ENCODE measurements around the gene MIEF1. TPM values are rescaled to one million over a fixed set of nuclear protein-coding genes. Genes with fewer than 3 reads are reported as not detected.

The MIEF1 gene
- polyA plus RNA-seq, 6 donors from 2014 or later = 8.7 to 29.8 (median 19.2) TPM

DNA sequence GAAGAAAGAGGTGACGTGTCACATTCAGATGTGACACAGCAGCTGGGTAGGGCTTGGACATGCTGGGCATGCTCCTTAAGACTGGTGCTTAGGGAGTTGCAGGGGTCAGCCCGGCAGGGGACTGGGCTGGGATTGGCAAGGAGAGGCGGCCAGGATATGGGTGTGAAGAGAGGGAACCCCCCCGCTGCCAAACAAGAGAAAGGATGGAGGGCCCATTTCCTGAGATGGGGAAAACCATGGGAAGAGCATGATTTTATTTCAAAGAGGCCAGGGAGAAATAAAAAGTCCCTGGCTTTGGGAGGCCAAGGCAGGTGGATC lies 23.5 kb downstream of the MIEF1 start:
- Mint-ChIP-seq H3K36me3 (peaks cover 0 to 9% of the 10 kb centered on the region in 2 donors), H3K9me3 (no peaks in the 10 kb centered on the region), H3K4me3 (peak overlapping the region in 5 of 8 donors; percentile 3 to 79 (median 42)), H3K27ac (peak overlapping the region in 2 of 6 donors; percentile 84 to 90), H3K27me3 (no peaks in the 10 kb centered on the region), H3K4me1 (peaks cover 62 to 89% (median 84%) of the 10 kb centered on the region in 3 donors)
- no peak for ATAC-seq (ENCODE audit: low read depth in 2 of 2)
- no peak for DNase-seq

DNA sequence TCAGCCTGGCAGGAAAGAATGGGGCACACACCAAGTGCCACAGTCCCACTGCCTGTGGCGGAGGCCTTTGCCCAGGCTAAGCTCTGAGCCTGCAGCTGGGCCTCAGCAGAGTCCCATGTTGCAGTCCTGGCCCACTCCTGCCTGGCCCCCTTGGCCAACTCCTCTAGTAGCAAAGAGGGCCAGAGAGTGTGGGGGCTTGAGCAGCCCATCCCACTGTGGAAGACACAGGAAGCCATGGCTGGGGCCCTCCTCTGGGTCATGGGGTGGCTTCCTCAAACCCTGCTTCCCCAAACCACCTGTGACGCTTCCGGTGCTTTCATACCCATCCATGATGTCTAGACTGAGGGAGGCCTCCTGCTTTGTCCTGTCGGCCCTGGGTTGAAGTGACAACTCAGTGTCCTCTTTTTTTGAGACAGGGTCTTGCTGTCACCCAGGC lies 24.7 kb downstream of the MIEF1 start:
- no peaks in the 10 kb centered on the region for H3K9me3 Mint-ChIP-seq
- H3K36me3 Mint-ChIP-seq = peaks cover 0 to 6% of the 10 kb centered on the region in 2 donors
- DNase-seq = no peak
- peak; percentile 41 to 45 for ATAC-seq (ENCODE audit: low read depth in 2 of 2)
- peak overlapping the region in 6 of 8 donors; percentile 9 to 73 (median 45) for H3K4me3 Mint-ChIP-seq
- peak overlapping the region in 5 of 6 donors; percentile 38 to 91 (median 51) for H3K27ac Mint-ChIP-seq
- H3K4me1 Mint-ChIP-seq = peaks cover 70 to 93% (median 91%) of the 10 kb centered on the region in 3 donors
- no peaks in the 10 kb centered on the region for H3K27me3 Mint-ChIP-seq

DNA sequence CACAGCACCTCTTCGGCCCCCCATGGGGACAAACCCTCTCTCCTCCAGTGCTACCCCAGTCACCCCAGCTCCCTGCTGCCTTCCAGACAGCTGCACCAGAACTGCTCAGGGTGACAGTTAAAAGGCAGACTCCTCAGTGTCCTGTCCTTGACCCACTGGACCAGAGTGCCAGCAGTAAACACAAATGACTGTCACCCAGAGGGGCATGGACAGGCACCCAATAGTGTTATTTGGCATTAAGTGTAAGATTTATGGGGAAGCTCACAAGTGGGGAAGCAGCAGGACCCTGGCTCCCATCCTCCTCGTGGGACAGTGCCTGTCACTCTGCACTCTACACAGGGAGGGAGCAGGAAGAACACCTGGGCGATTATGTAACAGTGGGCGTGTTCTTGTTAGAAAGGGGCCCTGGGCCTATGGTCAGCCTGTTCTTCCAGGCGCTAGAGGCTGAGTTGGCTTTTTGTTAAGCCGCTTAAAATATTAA lies 25.4 kb downstream of the MIEF1 start:
- H3K4me3 Mint-ChIP-seq = peak overlapping the region in 6 of 8 donors; percentile 1 to 92 (median 36)
- peaks cover 67 to 92% (median 90%) of the 10 kb centered on the region in 3 donors for H3K4me1 Mint-ChIP-seq
- H3K9me3 Mint-ChIP-seq = no peaks in the 10 kb centered on the region
- ATAC-seq (ENCODE audit: low read depth in 2 of 2) (no peak), DNase-seq (no peak)
- H3K36me3 Mint-ChIP-seq = no peaks in the 10 kb centered on the region
- H3K27ac Mint-ChIP-seq = peak overlapping the region in 4 of 6 donors; percentile 49 to 91 (median 78)
- no peaks in the 10 kb centered on the region for H3K27me3 Mint-ChIP-seq

DNA sequence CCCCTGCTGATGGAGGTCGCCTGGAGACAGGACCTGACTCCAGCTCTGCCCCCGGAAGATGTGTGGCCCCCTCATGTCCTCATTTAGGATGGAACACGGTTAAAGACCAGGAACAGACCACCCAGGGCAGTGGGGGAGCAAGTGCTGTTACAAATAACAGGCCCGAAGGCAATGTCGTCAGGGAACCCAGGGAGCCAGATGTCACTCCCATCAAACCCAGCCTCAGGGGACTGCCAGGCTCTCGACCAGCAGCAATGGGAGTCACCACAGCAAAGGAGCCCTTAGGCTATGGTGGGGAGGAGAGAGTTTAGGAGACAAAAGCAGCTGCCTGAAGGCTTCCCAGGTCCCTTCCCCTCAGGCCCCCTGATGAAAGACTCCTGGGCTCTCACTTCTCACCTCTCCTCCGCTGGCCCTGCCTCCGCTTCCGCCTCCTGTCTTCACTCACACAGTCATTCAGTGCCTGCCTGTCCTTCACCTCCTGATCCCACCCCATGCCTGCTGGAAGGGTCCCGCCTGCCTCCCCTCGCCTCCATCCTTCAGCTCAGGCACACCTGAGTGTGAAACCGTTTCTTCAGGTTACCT lies 26.1 kb downstream of the MIEF1 start:
- Mint-ChIP-seq H3K9me3 (no peaks in the 10 kb centered on the region), H3K4me3 (peak overlapping the region in 7 of 8 donors; percentile 53 to 92 (median 70)), H3K36me3 (no peaks in the 10 kb centered on the region), H3K27ac (peak overlapping the region in 5 of 6 donors; percentile 52 to 90 (median 69)), H3K4me1 (peaks cover 64 to 88% (median 88%) of the 10 kb centered on the region in 3 donors), H3K27me3 (no peaks in the 10 kb centered on the region)
- DNase-seq (no peak), ATAC-seq (ENCODE audit: low read depth in 2 of 2) (no peak)

DNA sequence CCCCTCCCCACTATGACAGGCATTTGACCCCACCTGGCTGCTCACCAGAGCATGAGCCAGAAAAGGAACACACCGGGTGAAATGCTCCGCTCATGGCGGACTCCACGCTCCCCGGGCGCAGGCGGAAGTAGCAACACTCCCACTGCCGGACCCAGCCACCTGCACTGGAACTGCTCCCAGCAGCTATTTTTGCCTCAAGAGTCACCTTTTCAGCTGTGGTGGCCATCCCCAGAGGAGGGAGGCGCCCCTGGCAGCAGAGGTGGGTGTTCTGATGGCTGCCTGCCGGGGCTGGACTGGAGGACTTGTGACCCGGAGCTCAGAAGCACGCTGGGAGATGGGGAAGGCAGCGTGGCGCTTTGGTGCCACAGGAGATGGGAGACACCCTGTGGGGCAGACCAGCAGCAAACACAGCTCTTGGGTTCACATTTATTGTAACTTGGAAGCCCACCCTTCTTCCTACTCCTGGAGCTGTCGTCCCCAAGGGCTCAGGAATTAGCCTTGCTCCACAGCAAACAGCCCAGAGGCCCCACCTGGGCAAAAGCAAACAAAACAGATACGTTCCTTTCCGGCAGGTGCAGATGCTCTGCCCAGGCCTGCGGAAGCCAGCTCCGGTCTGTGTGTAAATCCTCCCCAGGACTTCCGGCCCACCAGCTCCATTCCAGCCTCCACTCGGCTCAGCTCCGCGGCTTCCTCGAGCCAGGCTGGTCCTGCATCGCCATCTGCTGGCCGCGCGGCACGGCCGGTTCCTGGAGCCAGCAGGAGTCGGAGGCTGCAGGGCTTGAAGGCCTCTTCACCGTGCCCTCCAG lies 26.8 kb downstream of the MIEF1 start:
- no peaks in the 10 kb centered on the region for H3K9me3 Mint-ChIP-seq
- peak overlapping the region; percentile 61 to 92 (median 74) for H3K4me3 Mint-ChIP-seq
- DNase-seq (peak; percentile 85), ATAC-seq (ENCODE audit: low read depth in 2 of 2) (peak; percentile 27 to 32)
- H3K36me3 Mint-ChIP-seq = no peaks in the 10 kb centered on the region
- H3K27me3 Mint-ChIP-seq = no peaks in the 10 kb centered on the region
- H3K4me1 Mint-ChIP-seq = peaks cover 61 to 88% (median 84%) of the 10 kb centered on the region in 3 donors
- H3K27ac Mint-ChIP-seq = peak overlapping the region; percentile 38 to 92 (median 78)

DNA sequence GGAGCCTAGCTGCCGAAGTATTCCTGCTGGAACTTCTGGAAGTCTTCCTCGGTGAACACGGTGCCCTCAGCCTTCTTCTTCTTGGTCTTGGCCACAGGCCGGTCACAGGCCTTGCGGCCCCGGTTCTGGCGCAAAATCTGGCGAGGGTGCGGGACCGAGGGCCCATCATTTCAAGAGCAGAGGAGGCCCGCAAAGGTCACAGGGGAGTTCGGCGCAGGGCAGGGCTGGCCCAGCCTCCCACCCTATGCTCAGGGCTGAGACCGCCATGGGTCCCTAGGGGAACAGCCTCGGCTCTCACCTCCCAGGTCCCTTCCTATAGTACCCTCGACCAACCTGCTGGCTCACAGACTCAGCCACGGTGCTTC lies 27.4 kb downstream of the MIEF1 start:
- peaks cover 62 to 87% (median 80%) of the 10 kb centered on the region in 3 donors for H3K4me1 Mint-ChIP-seq

DNA sequence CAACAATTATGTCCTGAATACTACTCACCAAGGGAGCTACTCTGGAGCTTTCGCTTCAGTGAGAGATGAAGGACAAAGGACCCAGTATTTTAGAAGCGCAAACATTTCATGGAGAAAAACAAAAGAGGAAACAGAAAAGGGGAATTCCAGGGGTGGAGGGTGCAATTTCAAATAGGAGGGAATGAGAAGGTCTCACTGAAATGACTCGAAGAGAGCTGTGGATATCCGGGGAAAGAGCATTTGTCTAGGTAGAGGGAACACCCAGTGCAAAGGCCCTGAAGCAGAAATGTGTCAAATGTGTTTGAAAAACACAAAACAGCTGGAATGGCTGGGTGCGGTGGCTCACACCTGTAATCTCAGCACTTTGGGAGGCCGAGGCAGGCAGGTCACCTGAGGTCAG lies 28.0 kb downstream of the MIEF1 start:
- no peak for ATAC-seq (ENCODE audit: low read depth in 2 of 2)
- Mint-ChIP-seq H3K27ac (peak overlapping the region in 5 of 6 donors; percentile 9 to 95 (median 91)), H3K36me3 (no peaks in the 10 kb centered on the region), H3K4me1 (peaks cover 57 to 82% (median 73%) of the 10 kb centered on the region in 3 donors), H3K4me3 (peak overlapping the region; percentile 9 to 97 (median 74)), H3K27me3 (no peaks in the 10 kb centered on the region), H3K9me3 (no peaks in the 10 kb centered on the region)
- DNase-seq = no peak

More for the DNA sequence above, 27.4 kb downstream of the MIEF1 start:
- Mint-ChIP-seq H3K36me3 (no peaks in the 10 kb centered on the region), H3K27me3 (no peaks in the 10 kb centered on the region), H3K27ac (peak overlapping the region in 3 of 6 donors; percentile 54 to 90 (median 87)), H3K4me3 (peak overlapping the region; percentile 63 to 97 (median 75)), H3K9me3 (no peaks in the 10 kb centered on the region)
- DNase-seq (no peak), ATAC-seq (ENCODE audit: low read depth in 2 of 2) (no peak)

DNA sequence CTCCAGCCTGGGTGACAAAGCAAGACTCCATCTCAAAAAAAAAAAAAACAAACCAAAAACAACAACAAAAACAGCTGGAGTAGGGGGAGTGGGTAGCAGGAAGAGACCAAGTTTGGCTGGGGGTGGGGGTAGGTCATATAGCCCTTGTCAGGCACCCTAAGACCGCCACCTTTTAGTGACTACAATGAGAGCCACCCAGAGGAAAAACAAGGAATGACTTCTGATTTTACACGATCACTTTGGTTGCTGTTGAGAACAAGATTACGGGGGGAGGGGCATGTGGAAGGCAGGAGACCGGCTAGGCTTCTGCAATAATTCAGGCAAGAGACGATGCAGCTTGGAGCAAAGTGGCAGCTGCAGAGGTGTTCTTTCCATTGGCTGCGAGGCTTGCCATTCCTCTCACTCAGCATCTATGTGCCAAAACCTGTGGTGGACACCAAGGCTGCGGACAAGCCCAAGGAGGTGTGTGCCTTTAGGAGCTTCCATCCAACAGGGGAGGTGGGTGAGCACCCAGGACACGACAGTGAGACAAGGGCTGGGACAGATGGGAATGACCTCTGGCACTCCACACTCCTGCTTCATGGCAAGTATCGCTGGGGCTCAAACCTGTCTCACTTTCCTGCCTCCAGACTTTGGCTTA lies 28.7 kb downstream of the MIEF1 start:
- Mint-ChIP-seq H3K36me3 (no peaks in the 10 kb centered on the region), H3K27ac (peak overlapping the region in 3 of 6 donors; percentile 26 to 94 (median 50)), H3K4me1 (peaks cover 52 to 75% (median 66%) of the 10 kb centered on the region in 3 donors), H3K4me3 (peak overlapping the region; percentile 61 to 98 (median 92)), H3K9me3 (no peaks in the 10 kb centered on the region), H3K27me3 (no peaks in the 10 kb centered on the region)
- DNase-seq = peak; percentile 39
- no peak for ATAC-seq (ENCODE audit: low read depth in 2 of 2)

DNA sequence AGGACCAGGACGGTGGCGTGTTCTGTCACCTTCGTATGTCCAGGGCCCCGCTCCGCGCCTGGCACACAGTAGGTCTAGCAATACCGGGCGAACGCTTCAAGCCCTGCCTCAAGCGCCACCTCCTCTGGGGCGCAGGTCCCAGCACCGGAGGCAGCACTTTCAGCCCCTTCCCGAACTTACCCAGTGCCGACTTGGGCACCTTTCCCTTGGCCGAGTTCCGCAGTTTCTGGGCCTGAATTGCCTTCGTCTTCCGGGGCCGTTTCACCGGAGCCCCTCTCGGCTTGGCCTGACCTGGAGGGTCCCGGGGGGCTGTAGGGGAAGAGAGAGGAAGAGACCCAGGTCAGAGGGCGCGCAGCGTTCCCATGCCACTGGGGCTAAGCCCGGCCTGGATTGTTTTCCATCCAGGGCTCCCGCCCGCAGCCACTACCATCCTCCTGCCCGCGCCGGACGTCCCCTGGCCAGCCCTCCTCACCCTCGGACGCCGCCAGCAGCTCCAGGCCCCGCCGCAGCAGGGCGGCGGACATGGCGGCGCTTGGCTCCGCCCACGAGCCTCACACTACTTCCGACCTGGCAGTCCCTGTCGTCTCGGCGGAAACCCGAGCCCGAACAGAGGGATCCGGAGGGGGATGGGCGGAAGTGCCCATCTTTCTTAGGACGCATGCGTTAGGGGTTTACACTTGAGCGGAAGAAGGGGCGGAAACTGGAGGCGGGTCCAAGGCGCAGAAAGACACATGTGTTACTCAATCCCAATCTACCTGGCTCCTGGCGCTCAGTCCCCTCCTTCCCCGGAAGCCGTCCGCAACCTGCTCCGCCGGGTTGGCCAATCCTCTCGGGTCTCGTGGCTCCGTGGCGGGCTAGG lies 30.4 kb downstream of the MIEF1 start, which contains the start of gene RPS19BP1:
RPS19BP1 (minus strand) TSS at position 534 of the 859 bp plus-strand sequence; CDS start at position 524, 10 bp downstream.
- peaks cover 41 to 62% (median 52%) of the 10 kb centered on the region in 3 donors for H3K4me1 Mint-ChIP-seq
- H3K27me3 Mint-ChIP-seq = no peaks in the 10 kb centered on the region
- H3K27ac Mint-ChIP-seq = peak within 1 kb of the TSS; percentile 94 to 98 (median 97)
- peak; percentile 99 for DNase-seq
- no peaks in the 10 kb centered on the region for H3K36me3 Mint-ChIP-seq
- ATAC-seq (ENCODE audit: low read depth in 2 of 2) = peak; percentile 83 to 85
- no peaks in the 10 kb centered on the region for H3K9me3 Mint-ChIP-seq
- H3K4me3 Mint-ChIP-seq = peak within 1 kb of the TSS; percentile 92 to 98 (median 96)

DNA sequence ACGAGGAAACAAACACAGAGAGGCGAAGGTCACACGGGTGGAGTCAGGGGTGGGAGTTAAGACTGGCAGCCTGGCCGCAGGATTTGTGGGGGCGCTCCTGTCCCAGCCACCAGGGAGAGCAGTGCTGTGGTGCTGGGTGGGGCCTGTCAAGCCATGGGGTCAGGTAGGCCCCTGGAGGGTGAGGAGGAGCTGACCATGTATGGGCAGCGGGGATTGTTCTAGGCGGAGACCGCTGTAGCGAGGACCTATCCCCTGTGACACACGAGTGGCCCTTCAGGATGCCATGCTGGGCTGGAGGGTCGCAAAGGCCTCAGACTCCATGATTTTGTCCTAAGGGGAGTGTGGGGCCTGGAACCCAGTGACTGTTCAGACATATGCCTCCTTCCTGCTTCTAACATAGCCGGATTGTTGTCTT lies 32.0 kb downstream of the MIEF1 start:
- H3K4me3 Mint-ChIP-seq = peak overlapping the region in 1 of 8 donors; percentile 16
- DNase-seq (no peak), ATAC-seq (ENCODE audit: low read depth in 2 of 2) (no peak)
- peak overlapping the region in 2 of 6 donors; percentile 53 to 56 for H3K27ac Mint-ChIP-seq
- H3K36me3 Mint-ChIP-seq = no peaks in the 10 kb centered on the region
- H3K4me1 Mint-ChIP-seq = peaks cover 27 to 45% (median 35%) of the 10 kb centered on the region in 3 donors
- H3K9me3 Mint-ChIP-seq = no peaks in the 10 kb centered on the region
- H3K27me3 Mint-ChIP-seq = no peaks in the 10 kb centered on the region

DNA sequence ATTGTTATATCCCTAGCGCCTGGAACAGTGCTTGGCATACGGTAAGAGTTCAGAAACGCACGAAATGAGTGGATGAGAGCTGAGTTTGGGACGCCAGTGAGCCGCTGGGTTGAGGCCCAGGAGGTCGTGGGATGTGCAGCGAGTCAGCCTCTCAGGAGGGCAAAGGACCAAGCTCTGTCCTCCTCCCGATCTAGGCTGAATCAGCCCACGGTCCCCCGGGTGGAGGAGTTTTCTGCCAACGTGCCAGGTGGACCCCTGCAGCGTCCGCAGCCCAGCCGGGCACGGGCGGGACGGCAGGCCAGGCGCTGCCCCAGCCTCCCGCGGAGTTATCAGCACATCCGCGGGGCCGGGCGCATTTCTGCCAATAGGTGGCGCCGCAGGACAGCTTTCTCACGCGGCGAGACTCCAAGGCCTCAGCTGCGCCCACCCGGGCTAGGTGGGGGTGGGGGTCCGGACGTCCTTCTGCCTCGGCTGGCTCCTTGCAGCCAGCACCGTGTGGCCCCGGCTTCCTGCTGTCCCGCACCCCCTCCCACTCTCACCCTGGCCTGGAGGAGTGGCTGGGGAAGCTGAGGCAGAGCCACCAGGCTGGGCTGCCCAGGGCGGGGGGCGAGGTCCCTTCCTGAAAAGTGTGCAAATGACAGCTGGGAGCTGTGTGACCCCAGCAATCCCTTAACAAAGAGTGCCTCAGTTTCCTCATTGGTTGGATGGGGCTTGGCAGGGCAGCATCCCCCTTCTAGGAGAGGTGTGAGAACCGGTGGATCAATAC lies 32.7 kb downstream of the MIEF1 start:
- peak overlapping the region in 1 of 6 donors; percentile 53 for H3K27ac Mint-ChIP-seq
- peaks cover 24 to 38% (median 29%) of the 10 kb centered on the region in 3 donors for H3K4me1 Mint-ChIP-seq
- peak; percentile 74 for DNase-seq
- no peaks in the 10 kb centered on the region for H3K9me3 Mint-ChIP-seq
- peak; percentile 15 to 20 for ATAC-seq (ENCODE audit: low read depth in 2 of 2)
- H3K27me3 Mint-ChIP-seq = no peaks in the 10 kb centered on the region
- H3K4me3 Mint-ChIP-seq = peak overlapping the region in 1 of 8 donors; percentile 16
- H3K36me3 Mint-ChIP-seq = no peaks in the 10 kb centered on the region

DNA sequence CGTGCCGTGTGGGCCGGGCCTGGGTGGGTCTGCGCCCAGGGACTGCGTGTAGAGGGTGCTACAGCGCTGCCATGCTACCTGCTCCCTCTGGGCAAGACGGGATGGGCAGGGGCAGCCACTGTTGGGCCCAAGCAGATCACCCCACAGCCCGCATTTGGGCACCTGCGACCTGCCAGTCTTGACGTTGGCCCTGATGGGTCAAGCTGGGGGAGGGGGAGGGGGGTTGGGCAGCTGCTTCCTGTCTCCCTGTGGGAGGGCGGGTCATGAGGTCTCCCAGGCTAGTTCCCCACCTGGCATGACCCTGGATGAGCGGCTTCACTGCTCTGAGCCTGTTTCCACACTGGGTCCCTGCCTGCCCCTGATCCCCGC lies 33.3 kb downstream of the MIEF1 start:
- H3K9me3 Mint-ChIP-seq = no peaks in the 10 kb centered on the region
- ATAC-seq (ENCODE audit: low read depth in 2 of 2) = no peak
- peak overlapping the region in 1 of 6 donors; percentile 33 for H3K27ac Mint-ChIP-seq
- H3K27me3 Mint-ChIP-seq = peaks cover 0 to 3% (median 3%) of the 10 kb centered on the region in 3 donors
- no peaks in the 10 kb centered on the region for H3K36me3 Mint-ChIP-seq
- H3K4me1 Mint-ChIP-seq = peaks cover 19 to 33% (median 23%) of the 10 kb centered on the region in 3 donors
- no peak overlapping the region for H3K4me3 Mint-ChIP-seq
- no peak for DNase-seq

Measured in naive B cell (primary cell).